ENCODE results near the gene ZBTB8A. TPM values are rescaled to one million over a fixed set of nuclear protein-coding genes. Genes with fewer than 3 reads are reported as not detected.

ZBTB8A gene
- total RNA-seq, 6 experiments from 2014 or later = 4.4 to 6.8 (median 5.6) TPM

- Mint-ChIP-seq H3K27ac (peak overlapping the region; percentile 81), H3K9me3 (no peaks in the 10 kb centered on the region), H3K4me3 (peak overlapping the region; percentile 89), H3K27me3 (ENCODE audit: insufficient read depth) (peaks cover 6% of the 10 kb centered on the region), H3K36me3 (ENCODE audit: low read depth) (no peaks in the 10 kb centered on the region), H3K4me1 (ENCODE audit: low read depth) (peaks cover 23% of the 10 kb centered on the region)
- TF ChIP-seq, protein P1, sequence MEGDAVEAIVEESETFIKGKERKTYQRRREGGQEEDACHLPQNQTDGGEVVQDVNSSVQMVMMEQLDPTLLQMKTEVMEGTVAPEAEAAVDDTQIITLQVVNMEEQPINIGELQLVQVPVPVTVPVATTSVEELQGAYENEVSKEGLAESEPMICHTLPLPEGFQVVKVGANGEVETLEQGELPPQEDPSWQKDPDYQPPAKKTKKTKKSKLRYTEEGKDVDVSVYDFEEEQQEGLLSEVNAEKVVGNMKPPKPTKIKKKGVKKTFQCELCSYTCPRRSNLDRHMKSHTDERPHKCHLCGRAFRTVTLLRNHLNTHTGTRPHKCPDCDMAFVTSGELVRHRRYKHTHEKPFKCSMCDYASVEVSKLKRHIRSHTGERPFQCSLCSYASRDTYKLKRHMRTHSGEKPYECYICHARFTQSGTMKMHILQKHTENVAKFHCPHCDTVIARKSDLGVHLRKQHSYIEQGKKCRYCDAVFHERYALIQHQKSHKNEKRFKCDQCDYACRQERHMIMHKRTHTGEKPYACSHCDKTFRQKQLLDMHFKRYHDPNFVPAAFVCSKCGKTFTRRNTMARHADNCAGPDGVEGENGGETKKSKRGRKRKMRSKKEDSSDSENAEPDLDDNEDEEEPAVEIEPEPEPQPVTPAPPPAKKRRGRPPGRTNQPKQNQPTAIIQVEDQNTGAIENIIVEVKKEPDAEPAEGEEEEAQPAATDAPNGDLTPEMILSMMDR (IDR thresholded peaks at IDR 0.05) = no peak
- peak; percentile 9 for DNase-seq
These were observed 651 bp downstream of the ZBTB8A start for GRCh38 chr1:32539584-32540571.

DNA sequence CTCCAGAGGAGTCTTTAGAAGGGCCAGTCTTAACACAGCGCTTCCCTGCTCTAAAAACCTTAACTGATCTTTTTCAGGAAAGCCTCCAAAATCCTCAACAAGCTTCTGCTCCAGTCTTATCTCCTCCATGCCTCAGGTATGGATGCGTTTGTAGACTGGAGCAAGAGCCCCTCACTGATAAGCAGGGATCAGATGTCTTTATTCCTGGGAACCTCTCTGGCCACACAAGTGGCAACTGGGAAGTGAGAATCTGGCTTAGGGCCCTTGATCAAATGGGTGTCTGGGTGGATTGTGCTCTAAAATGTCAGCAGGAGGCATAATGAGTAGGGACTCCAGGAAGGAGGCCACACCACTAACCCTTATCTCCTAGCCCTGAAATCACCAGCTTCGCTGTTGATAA is 1.4 kb downstream of the ZBTB8A start:
- TF ChIP-seq, protein P1 (IDR thresholded peaks at IDR 0.05) = no peak
- Mint-ChIP-seq H3K4me1 (ENCODE audit: low read depth) (peaks cover 23% of the 10 kb centered on the region), H3K27ac (peak overlapping the region; percentile 55; the same call in 1 of the 2 replicates), H3K36me3 (ENCODE audit: low read depth) (no peaks in the 10 kb centered on the region), H3K9me3 (no peaks in the 10 kb centered on the region), H3K4me3 (peak overlapping the region; percentile 89), H3K27me3 (ENCODE audit: insufficient read depth) (peaks cover 3% of the 10 kb centered on the region; the same call in 1 of the 2 replicates)
- DNase-seq = no peak

DNA sequence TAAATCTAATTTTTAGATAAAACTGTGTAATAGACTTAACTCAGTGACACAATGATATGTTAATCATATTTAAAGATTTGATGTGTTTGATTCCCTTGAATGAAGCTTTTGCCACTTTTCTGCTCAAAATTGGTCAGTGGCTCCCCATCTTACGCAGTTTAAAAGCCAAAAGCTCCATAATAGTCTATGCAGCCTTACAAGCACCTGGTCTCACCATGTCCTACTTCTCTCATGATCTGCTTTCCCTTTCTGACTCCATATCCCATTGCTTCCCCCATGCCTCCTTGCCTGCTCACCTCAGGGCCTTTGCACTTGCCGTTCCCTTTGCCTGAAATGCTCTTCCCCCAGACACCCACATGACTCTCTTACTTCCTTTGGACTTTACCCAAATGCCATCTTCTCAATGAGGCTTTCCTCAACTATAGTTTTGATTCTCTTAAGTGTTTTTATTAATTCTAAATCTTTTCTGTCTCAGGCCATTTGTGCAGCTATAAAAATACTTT is 1.9 kb downstream of the ZBTB8A start:
- no peak overlapping the region for H3K27ac Mint-ChIP-seq
- no peaks in the 10 kb centered on the region for H3K27me3 Mint-ChIP-seq (ENCODE audit: insufficient read depth)
- H3K9me3 Mint-ChIP-seq = no peaks in the 10 kb centered on the region
- peak overlapping the region; percentile 1; the same call in 1 of the 2 replicates for H3K4me3 Mint-ChIP-seq
- H3K36me3 Mint-ChIP-seq (ENCODE audit: low read depth) = no peaks in the 10 kb centered on the region
- TF ChIP-seq, protein P1 (IDR thresholded peaks at IDR 0.05) = no peak
- peaks cover 23% of the 10 kb centered on the region for H3K4me1 Mint-ChIP-seq (ENCODE audit: low read depth)
- no peak for DNase-seq

GRCh38 chr1:32546611-32547010 is 7.4 kb downstream of the ZBTB8A start:
- no peak for DNase-seq
- TF ChIP-seq, protein P1 (IDR thresholded peaks at IDR 0.05) = no peak
- Mint-ChIP-seq H3K27ac (no peak overlapping the region), H3K9me3 (no peaks in the 10 kb centered on the region), H3K36me3 (ENCODE audit: low read depth) (no peaks in the 10 kb centered on the region), H3K4me3 (no peak overlapping the region), H3K27me3 (ENCODE audit: insufficient read depth) (no peaks in the 10 kb centered on the region), H3K4me1 (ENCODE audit: low read depth) (no peaks in the 10 kb centered on the region)

GRCh38 chr1:32549616-32550015 is 10.4 kb downstream of the ZBTB8A start:
- Mint-ChIP-seq H3K27me3 (ENCODE audit: insufficient read depth) (no peaks in the 10 kb centered on the region), H3K9me3 (no peaks in the 10 kb centered on the region)

More at GRCh38 chr1:32549616-32550015, 10.4 kb downstream of the ZBTB8A start:
- H3K4me3 Mint-ChIP-seq = no peak overlapping the region
- DNase-seq = no peak
- no peaks in the 10 kb centered on the region for H3K36me3 Mint-ChIP-seq (ENCODE audit: low read depth)
- H3K27ac Mint-ChIP-seq = no peak overlapping the region
- no peaks in the 10 kb centered on the region for H3K4me1 Mint-ChIP-seq (ENCODE audit: low read depth)
- TF ChIP-seq, protein P1 (IDR thresholded peaks at IDR 0.05) = no peak

Data from HFFc6 (cell line).